GOT3 (cell line): Measurements from ENCODE around the gene ACBD6.

ENCODE experiments used
- DNase-seq: peaks from one replicate; lab custom pipeline; 2025; ENCODE audit warnings: mixed read lengths; lab: John Stamatoyannopoulos, UW

Gene ACBD6

GRCh38 chr1:180369061-180369460, 133.3 kb downstream of the ACBD6 start:
- no peak for DNase-seq

GRCh38 chr1:180366371-180367068, 135.9 kb downstream of the ACBD6 start:
- DNase-seq = no peak

GRCh38 chr1:180365039-180365438, 137.3 kb downstream of the ACBD6 start:
- DNase-seq = no peak

- DNase-seq = no peak
Observed at GRCh38 chr1:180363246-180363995, 139.0 kb downstream of the ACBD6 start.

- DNase-seq = no peak
Observed at GRCh38 chr1:180360333-180361075, 141.9 kb downstream of the ACBD6 start.

- DNase-seq = no peak
Observed at GRCh38 chr1:180358649-180359048, 143.7 kb downstream of the ACBD6 start.

- no peak for DNase-seq
Observed at GRCh38 chr1:180353945-180354344, 148.4 kb downstream of the ACBD6 start.

- no peak for DNase-seq
Observed at GRCh38 chr1:180352588-180352987, 149.8 kb downstream of the ACBD6 start.

GRCh38 chr1:180352021-180352420, 150.4 kb downstream of the ACBD6 start:
- no peak for DNase-seq

- no peak for DNase-seq
Observed at GRCh38 chr1:180345148-180345547, 157.2 kb downstream of the ACBD6 start.

GRCh38 chr1:180343921-180344769, 158.2 kb downstream of the ACBD6 start:
- no peak for DNase-seq

- no peak for DNase-seq
Observed at GRCh38 chr1:180327089-180327488, 175.3 kb downstream of the ACBD6 start.

- DNase-seq = no peak
Observed at GRCh38 chr1:180312926-180313325, 189.5 kb downstream of the ACBD6 start.

- no peak for DNase-seq
Observed at GRCh38 chr1:180311011-180311730, 191.2 kb downstream of the ACBD6 start.

GRCh38 chr1:180310095-180310494, 192.3 kb downstream of the ACBD6 start:
- no peak for DNase-seq

GRCh38 chr1:180309338-180309737, 193.0 kb downstream of the ACBD6 start:
- no peak for DNase-seq

GRCh38 chr1:180301135-180301742, 201.1 kb downstream of the ACBD6 start:
- no peak for DNase-seq

GRCh38 chr1:180299479-180300221, 202.7 kb downstream of the ACBD6 start:
- no peak for DNase-seq

- no peak for DNase-seq
Observed at GRCh38 chr1:180295999-180296398, 206.4 kb downstream of the ACBD6 start.

- no peak for DNase-seq
Observed at GRCh38 chr1:180294711-180295110, 207.7 kb downstream of the ACBD6 start.
